Measurements from ENCODE around the gene LRRC34.
A peak's percentile ranks its signal among the peaks of the same experiment; 100 is the strongest.

Gene LRRC34

GRCh38 chr3:169815590-169816150 is 3.0 kb upstream of the LRRC34 start:
- no peak overlapping the region for H3K4me3 ChIP-seq (ENCODE audit: low read length)
- TF ChIP-seq CTCF (conservative IDR thresholded peaks at IDR 0.05; ENCODE audit: low read length), result no peak
- DNase-seq (ENCODE audit: low read depth), result no peak

- TF ChIP-seq CTCF (conservative IDR thresholded peaks at IDR 0.05; ENCODE audit: low read length), result peak; percentile 39
- peak overlapping the region; percentile 64 for H3K4me3 ChIP-seq (ENCODE audit: low read length)
- DNase-seq (ENCODE audit: low read depth), result no peak
Observed at GRCh38 chr3:169813757-169814517, 1.2 kb upstream of the LRRC34 start.

- no peak for DNase-seq (ENCODE audit: low read depth)
- H3K4me3 ChIP-seq (ENCODE audit: low read length), result peak overlapping the region; percentile 64
- TF ChIP-seq CTCF (conservative IDR thresholded peaks at IDR 0.05; ENCODE audit: low read length), result no peak
Observed at GRCh38 chr3:169813278-169813677, 574 bp upstream of the LRRC34 start.

- H3K4me3 ChIP-seq (ENCODE audit: low read length), result peak overlapping the region; percentile 64
- peak; percentile 42 for DNase-seq (ENCODE audit: low read depth)
- no peak for TF ChIP-seq CTCF (conservative IDR thresholded peaks at IDR 0.05; ENCODE audit: low read length)
Observed at GRCh38 chr3:169811631-169812331, 923 bp downstream of the LRRC34 start.

- no peak overlapping the region for H3K4me3 ChIP-seq (ENCODE audit: low read length)
- DNase-seq (ENCODE audit: low read depth), result no peak
- TF ChIP-seq CTCF (conservative IDR thresholded peaks at IDR 0.05; ENCODE audit: low read length), result no peak
Observed at GRCh38 chr3:169809230-169809795, 3.4 kb downstream of the LRRC34 start.

- no peak for TF ChIP-seq CTCF (conservative IDR thresholded peaks at IDR 0.05; ENCODE audit: low read length)
Observed at GRCh38 chr3:169804681-169805080, 8.0 kb downstream of the LRRC34 start.

More at GRCh38 chr3:169804681-169805080, 8.0 kb downstream of the LRRC34 start:
- DNase-seq (ENCODE audit: low read depth), result no peak
- no peak overlapping the region for H3K4me3 ChIP-seq (ENCODE audit: low read length)

Measured in AG10803 (cell line).